ENCODE measurements around the gene HOMER1. TPM values are rescaled to one million over a fixed set of nuclear protein-coding genes. Genes with fewer than 3 reads are reported as not detected.

The HOMER1 gene
- total and polyA plus RNA-seq, 9 of the 15 experiments (the other 6 are each of a cell fraction or from before 2014, with no cell fraction given): 6.3 to 39.9 (median 9.9) TPM

DNA sequence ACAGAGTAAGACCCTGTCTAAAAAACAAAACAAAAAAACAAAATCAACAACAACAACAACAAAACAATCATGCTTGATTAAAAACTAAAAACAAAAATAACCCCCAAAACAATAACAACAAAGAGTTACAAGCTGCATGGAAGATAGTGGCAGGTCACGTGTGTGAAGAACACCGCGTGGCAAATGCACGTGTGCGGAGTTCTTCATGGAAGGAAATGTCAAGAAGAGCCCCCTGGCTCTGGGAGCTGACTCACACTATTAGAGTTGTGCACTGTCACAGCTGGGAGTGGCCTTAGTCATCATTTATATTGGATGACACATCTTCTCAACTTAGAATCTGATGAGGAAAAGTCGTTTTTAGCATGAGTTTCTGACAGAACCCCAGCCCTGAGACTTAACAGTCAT, 167.5 kb downstream of the HOMER1 start (continued):
- TF ChIP-seq RAD51 (IDR thresholded peaks at IDR 0.05; ENCODE audit: borderline replicate concordance, low read depth) (peak; percentile 77), USF1 (CRISPR knock-in tag; IDR thresholded peaks at IDR 0.05) (peak; percentile 74), NCOA1 (IDR thresholded peaks at IDR 0.05; ENCODE audit: low read depth) (0 out of 2 replicates have a peak, but pooled peaks have one; percentile 27), EP400 (IDR thresholded peaks at IDR 0.05) (peak; percentile 81), BRD9 (IDR thresholded peaks at IDR 0.05; ENCODE audit: low read depth, partially characterized antibody) (peak; percentile 48), TOE1 (IDR thresholded peaks at IDR 0.05; ENCODE audit: borderline replicate concordance) (peak; percentile 81), TOE1 (CRISPR knock-in tag; IDR thresholded peaks at IDR 0.05; ENCODE audit: borderline replicate concordance, low read depth) (no peak), MEIS2 (IDR thresholded peaks at IDR 0.05; ENCODE audit: partially characterized antibody) (peak; percentile 87), MTA2 (IDR thresholded peaks at IDR 0.05; ENCODE audit: low read depth) (0 out of 2 replicates have a peak, but pooled peaks have one; percentile 10), HNRNPK (IDR thresholded peaks at IDR 0.05; ENCODE audit: low read depth, low read length, poor library complexity, severe bottlenecking) (no peak), LARP7 (IDR thresholded peaks at IDR 0.05) (peak; percentile 73; the same call in 1 of the 2 replicates), TRIM24 (IDR thresholded peaks at IDR 0.05) (peak; percentile 52 to 78), L3MBTL2 (IDR thresholded peaks at IDR 0.05) (peak; percentile 89), ZNF780A (CRISPR knock-in tag; IDR thresholded peaks at IDR 0.05) (no peak), PRPF4 (IDR thresholded peaks at IDR 0.05; ENCODE audit: insufficient read depth, low read depth, low read length, poor library complexity, severe bottlenecking) (no peak), C11orf30 (IDR thresholded peaks at IDR 0.05; ENCODE audit: low read depth) (peak; percentile 93)
- TF ChIP-seq, protein P1, sequence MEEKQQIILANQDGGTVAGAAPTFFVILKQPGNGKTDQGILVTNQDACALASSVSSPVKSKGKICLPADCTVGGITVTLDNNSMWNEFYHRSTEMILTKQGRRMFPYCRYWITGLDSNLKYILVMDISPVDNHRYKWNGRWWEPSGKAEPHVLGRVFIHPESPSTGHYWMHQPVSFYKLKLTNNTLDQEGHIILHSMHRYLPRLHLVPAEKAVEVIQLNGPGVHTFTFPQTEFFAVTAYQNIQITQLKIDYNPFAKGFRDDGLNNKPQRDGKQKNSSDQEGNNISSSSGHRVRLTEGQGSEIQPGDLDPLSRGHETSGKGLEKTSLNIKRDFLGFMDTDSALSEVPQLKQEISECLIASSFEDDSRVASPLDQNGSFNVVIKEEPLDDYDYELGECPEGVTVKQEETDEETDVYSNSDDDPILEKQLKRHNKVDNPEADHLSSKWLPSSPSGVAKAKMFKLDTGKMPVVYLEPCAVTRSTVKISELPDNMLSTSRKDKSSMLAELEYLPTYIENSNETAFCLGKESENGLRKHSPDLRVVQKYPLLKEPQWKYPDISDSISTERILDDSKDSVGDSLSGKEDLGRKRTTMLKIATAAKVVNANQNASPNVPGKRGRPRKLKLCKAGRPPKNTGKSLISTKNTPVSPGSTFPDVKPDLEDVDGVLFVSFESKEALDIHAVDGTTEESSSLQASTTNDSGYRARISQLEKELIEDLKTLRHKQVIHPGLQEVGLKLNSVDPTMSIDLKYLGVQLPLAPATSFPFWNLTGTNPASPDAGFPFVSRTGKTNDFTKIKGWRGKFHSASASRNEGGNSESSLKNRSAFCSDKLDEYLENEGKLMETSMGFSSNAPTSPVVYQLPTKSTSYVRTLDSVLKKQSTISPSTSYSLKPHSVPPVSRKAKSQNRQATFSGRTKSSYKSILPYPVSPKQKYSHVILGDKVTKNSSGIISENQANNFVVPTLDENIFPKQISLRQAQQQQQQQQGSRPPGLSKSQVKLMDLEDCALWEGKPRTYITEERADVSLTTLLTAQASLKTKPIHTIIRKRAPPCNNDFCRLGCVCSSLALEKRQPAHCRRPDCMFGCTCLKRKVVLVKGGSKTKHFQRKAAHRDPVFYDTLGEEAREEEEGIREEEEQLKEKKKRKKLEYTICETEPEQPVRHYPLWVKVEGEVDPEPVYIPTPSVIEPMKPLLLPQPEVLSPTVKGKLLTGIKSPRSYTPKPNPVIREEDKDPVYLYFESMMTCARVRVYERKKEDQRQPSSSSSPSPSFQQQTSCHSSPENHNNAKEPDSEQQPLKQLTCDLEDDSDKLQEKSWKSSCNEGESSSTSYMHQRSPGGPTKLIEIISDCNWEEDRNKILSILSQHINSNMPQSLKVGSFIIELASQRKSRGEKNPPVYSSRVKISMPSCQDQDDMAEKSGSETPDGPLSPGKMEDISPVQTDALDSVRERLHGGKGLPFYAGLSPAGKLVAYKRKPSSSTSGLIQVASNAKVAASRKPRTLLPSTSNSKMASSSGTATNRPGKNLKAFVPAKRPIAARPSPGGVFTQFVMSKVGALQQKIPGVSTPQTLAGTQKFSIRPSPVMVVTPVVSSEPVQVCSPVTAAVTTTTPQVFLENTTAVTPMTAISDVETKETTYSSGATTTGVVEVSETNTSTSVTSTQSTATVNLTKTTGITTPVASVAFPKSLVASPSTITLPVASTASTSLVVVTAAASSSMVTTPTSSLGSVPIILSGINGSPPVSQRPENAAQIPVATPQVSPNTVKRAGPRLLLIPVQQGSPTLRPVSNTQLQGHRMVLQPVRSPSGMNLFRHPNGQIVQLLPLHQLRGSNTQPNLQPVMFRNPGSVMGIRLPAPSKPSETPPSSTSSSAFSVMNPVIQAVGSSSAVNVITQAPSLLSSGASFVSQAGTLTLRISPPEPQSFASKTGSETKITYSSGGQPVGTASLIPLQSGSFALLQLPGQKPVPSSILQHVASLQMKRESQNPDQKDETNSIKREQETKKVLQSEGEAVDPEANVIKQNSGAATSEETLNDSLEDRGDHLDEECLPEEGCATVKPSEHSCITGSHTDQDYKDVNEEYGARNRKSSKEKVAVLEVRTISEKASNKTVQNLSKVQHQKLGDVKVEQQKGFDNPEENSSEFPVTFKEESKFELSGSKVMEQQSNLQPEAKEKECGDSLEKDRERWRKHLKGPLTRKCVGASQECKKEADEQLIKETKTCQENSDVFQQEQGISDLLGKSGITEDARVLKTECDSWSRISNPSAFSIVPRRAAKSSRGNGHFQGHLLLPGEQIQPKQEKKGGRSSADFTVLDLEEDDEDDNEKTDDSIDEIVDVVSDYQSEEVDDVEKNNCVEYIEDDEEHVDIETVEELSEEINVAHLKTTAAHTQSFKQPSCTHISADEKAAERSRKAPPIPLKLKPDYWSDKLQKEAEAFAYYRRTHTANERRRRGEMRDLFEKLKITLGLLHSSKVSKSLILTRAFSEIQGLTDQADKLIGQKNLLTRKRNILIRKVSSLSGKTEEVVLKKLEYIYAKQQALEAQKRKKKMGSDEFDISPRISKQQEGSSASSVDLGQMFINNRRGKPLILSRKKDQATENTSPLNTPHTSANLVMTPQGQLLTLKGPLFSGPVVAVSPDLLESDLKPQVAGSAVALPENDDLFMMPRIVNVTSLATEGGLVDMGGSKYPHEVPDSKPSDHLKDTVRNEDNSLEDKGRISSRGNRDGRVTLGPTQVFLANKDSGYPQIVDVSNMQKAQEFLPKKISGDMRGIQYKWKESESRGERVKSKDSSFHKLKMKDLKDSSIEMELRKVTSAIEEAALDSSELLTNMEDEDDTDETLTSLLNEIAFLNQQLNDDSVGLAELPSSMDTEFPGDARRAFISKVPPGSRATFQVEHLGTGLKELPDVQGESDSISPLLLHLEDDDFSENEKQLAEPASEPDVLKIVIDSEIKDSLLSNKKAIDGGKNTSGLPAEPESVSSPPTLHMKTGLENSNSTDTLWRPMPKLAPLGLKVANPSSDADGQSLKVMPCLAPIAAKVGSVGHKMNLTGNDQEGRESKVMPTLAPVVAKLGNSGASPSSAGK (IDR thresholded peaks at IDR 0.05): peak; percentile 95
